H1 (cell line): ENCODE data around the gene EEPD1. TPM values are rescaled to one million over a fixed set of nuclear protein-coding genes. Genes with fewer than 3 reads are reported as not detected.

Experiments used
- CTCF ChIA-PET: fragments of 300-600 bp; sonication (Branson Sonifier 250); formaldehyde crosslinking; loops from one replicate; lab custom pipeline; 2021; ENCODE audit not compliant: partially characterized antibody; lab: Charles Lee
- POLR2A ChIA-PET: fragments of 300-600 bp; sonication (Branson Sonifier 250); formaldehyde crosslinking; loops from one replicate; lab custom pipeline; 2021; ENCODE audit warnings: inconsistent platforms; ENCODE audit not compliant: partially characterized antibody; lab: Charles Lee
- DNase-seq, 2 experiments: peaks; one replicate each; pipeline versions ENCODE4 v3.0.0 to v3.0.0-alpha.2; 2010 to 2022; ENCODE audit warnings: low spot score in 2 of 2, low read depth in 1 of 2, mixed read lengths in 1 of 2
- FAIRE-seq: peaks from 2 replicates; lab custom pipeline; 2011; peaks lifted over from hg19 to GRCh38; lab: Jason Lieb, UNC
- H2AFZ ChIP-seq: 2 replicates; pipeline ENCODE4 v1.8.1; 2012; ENCODE audit warnings: low read length, inconsistent platforms
- H2AK5ac ChIP-seq: 2 replicates; pipeline ENCODE4 v1.6.1; 2013; ENCODE audit warnings: low read depth, low read length
- H2BK120ac ChIP-seq: replicated peaks from 2 replicates; pipeline ENCODE3; 2013; ENCODE audit warnings: low read depth, low read length, inconsistent platforms
- H2BK12ac ChIP-seq: 2 replicates; pipeline ENCODE4 v1.6.1; 2013; ENCODE audit warnings: low read depth, low read length
- H2BK15ac ChIP-seq: 2 replicates; pipeline ENCODE4 v1.6.1; 2013; ENCODE audit warnings: low read length
- H2BK20ac ChIP-seq: 2 replicates; pipeline ENCODE4 v1.6.1; 2013; ENCODE audit warnings: low read length
- H2BK5ac ChIP-seq: 2 replicates; pipeline ENCODE4 v1.6.1; 2013; ENCODE audit warnings: low read depth, low read length
- H3K14ac ChIP-seq: 2 replicates; pipeline ENCODE4 v1.6.1; 2013; ENCODE audit warnings: inconsistent platforms; ENCODE audit not compliant: insufficient read length
- H3K18ac ChIP-seq: 2 replicates; pipeline ENCODE4 v1.6.1; 2013; ENCODE audit warnings: low read length; ENCODE audit errors: extremely low read depth
- H3K23ac ChIP-seq: 2 replicates; pipeline ENCODE4 v1.6.1; 2013; ENCODE audit warnings: inconsistent platforms; ENCODE audit not compliant: insufficient read length
- H3K23me2 ChIP-seq: 2 replicates; pipeline ENCODE4 v1.6.1; 2013; ENCODE audit warnings: low read depth, low read length
- H3K27ac ChIP-seq: 2 replicates; pipeline ENCODE4 v1.6.1; 2011; ENCODE audit warnings: low read depth, low read length, inconsistent platforms
- H3K27me3 ChIP-seq, 4 experiments: replicated peaks in 1 of 4; 1 replicate in 1 of 4; 2 replicates in 3 of 4; pipeline versions ENCODE4 v1.6.1 to v1.8.1; 2011 to 2013; ENCODE audit warnings: low read length in 3 of 4, mild to moderate bottlenecking in 3 of 4, inconsistent platforms in 2 of 4, mixed read lengths in 2 of 4, moderate library complexity in 1 of 4; ENCODE audit not compliant: control insufficient read depth in 3 of 4, insufficient read depth in 3 of 4; ENCODE audit errors: extremely low read depth in 1 of 4
- H3K36me3 ChIP-seq, 4 experiments: 2 replicates each; pipeline versions ENCODE4 v1.6.1 to v1.8.1; 2011 to 2013; ENCODE audit warnings: mild to moderate bottlenecking in 4 of 4, low read length in 3 of 4, moderate library complexity in 2 of 4, control low read depth in 1 of 4, inconsistent platforms in 1 of 4; ENCODE audit not compliant: insufficient read depth in 4 of 4, control insufficient read depth in 2 of 4
- H3K4ac ChIP-seq: replicated peaks from 2 replicates; pipeline ENCODE3; 2013; ENCODE audit warnings: low read length, low read depth, mixed read lengths, inconsistent platforms; ENCODE audit not compliant: insufficient read length
- H3K4me1 ChIP-seq, 4 experiments: replicated peaks in 1 of 4; 1 replicate in 1 of 4; 2 replicates in 3 of 4; pipeline versions ENCODE4 v1.6.1 to v1.8.1; 2011 to 2013; ENCODE audit warnings: low read length in 3 of 4, inconsistent platforms in 2 of 4, mixed read lengths in 1 of 4; ENCODE audit not compliant: insufficient read depth in 4 of 4, control insufficient read depth in 3 of 4
- H3K4me2 ChIP-seq, 2 experiments: 2 replicates each; pipeline versions ENCODE4 v1.6.1 to v1.8.1; 2011 to 2013; ENCODE audit warnings: low read depth in 2 of 2, low read length in 2 of 2, control low read depth in 1 of 2, inconsistent platforms in 1 of 2, mild to moderate bottlenecking in 1 of 2; ENCODE audit not compliant: insufficient read depth in 1 of 2
- H3K4me3 ChIP-seq, 4 experiments: fragments of 200-600, 300-600 bp in 1 of 4; sonication (generic), shearing (Covaris generic), sonication (Bioruptor Twin) in 1 of 4; 2 replicates each; pipeline versions ENCODE4 v1.5.1 to v1.8.1; 2011 to 2016; ENCODE audit warnings: low read length in 4 of 4, low read depth in 3 of 4, control low read depth in 2 of 4, inconsistent platforms in 2 of 4, mild to moderate bottlenecking in 2 of 4, mixed read lengths in 1 of 4, moderate library complexity in 1 of 4; ENCODE audit not compliant: insufficient read depth in 2 of 4; ENCODE audit errors: extremely low read depth in 1 of 4
- H3K56ac ChIP-seq: replicated peaks from 2 replicates; pipeline ENCODE3; 2013; ENCODE audit warnings: low read depth, mild to moderate bottlenecking, mixed read lengths, low read length, inconsistent platforms; ENCODE audit not compliant: insufficient read length
- H3K79me1 ChIP-seq: 2 replicates; pipeline ENCODE4 v1.6.1; 2013; ENCODE audit warnings: low read depth, low read length, control low read depth
- H3K79me2 ChIP-seq, 2 experiments: 2 replicates each; pipeline versions ENCODE4 v1.6.1 to v1.8.1; 2012 to 2013; ENCODE audit warnings: low read length in 2 of 2, mild to moderate bottlenecking in 2 of 2, inconsistent platforms in 1 of 2; ENCODE audit not compliant: insufficient read depth in 2 of 2, control insufficient read depth in 1 of 2
- H3K9ac ChIP-seq, 4 experiments: replicated peaks in 1 of 4; 1 replicate in 1 of 4; 2 replicates in 3 of 4; pipeline versions ENCODE4 v1.6.1 to v1.8.1; 2011 to 2013; ENCODE audit warnings: low read depth in 3 of 4, low read length in 3 of 4, control low read depth in 2 of 4, mild to moderate bottlenecking in 2 of 4, moderate library complexity in 2 of 4, inconsistent platforms in 1 of 4; ENCODE audit errors: extremely low read depth in 1 of 4
- H3K9me3 ChIP-seq, 2 experiments: 2 replicates each; pipeline versions ENCODE4 v1.6.1 to v1.8.1; 2012 to 2013; ENCODE audit warnings: mild to moderate bottlenecking in 2 of 2, moderate library complexity in 2 of 2, control low read depth in 1 of 2, inconsistent platforms in 1 of 2, low read depth in 1 of 2, low read length in 1 of 2, mixed read lengths in 1 of 2; ENCODE audit not compliant: insufficient read depth in 2 of 2
- H4K20me1 ChIP-seq, 2 experiments: replicated peaks in 1 of 2; 2 replicates each; pipeline versions ENCODE3 to v1.8.1; 2011 to 2013; ENCODE audit warnings: inconsistent platforms in 2 of 2, low read length in 2 of 2, mild to moderate bottlenecking in 1 of 2; ENCODE audit not compliant: insufficient read depth in 2 of 2, control insufficient read depth in 1 of 2
- H4K5ac ChIP-seq: 2 replicates; pipeline ENCODE4 v1.6.1; 2013; ENCODE audit warnings: low read length, low read depth, mixed read lengths, inconsistent platforms; ENCODE audit not compliant: insufficient read length
- H4K8ac ChIP-seq: 2 replicates; pipeline ENCODE4 v1.8.0; 2013; ENCODE audit warnings: mild to moderate bottlenecking, moderate library complexity, low read length, inconsistent platforms; ENCODE audit not compliant: insufficient read depth; ENCODE audit errors: extremely low read depth
- H4K91ac ChIP-seq: replicated peaks from 2 replicates; pipeline ENCODE3; 2013; ENCODE audit warnings: low read length, mixed read lengths, inconsistent platforms; ENCODE audit not compliant: insufficient read length
- ASH2L ChIP-seq: fragments of 200-600, 300-600 bp; sonication (generic); IDR thresholded peaks from one replicate; pipeline ENCODE4 v1.7.1; 2017; ENCODE audit warnings: low read length
- CBX8 ChIP-seq: fragments of 300-800, 300-1000 bp; sonication (generic); IDR thresholded peaks from 2 replicates; pipeline ENCODE4 v1.7.1; 2016; ENCODE audit warnings: low read depth, low read length, borderline replicate concordance
- CEBPB ChIP-seq: IDR thresholded peaks from 2 replicates; pipeline ENCODE4 v1.6.1; 2012; ENCODE audit warnings: low read depth, low read length
- EP300 ChIP-seq, 2 experiments: IDR thresholded peaks; 1 replicate in 1 of 2; 2 replicates in 1 of 2; pipeline ENCODE4 v1.6.1; 2011 to 2012; ENCODE audit warnings: low read depth in 2 of 2, low read length in 2 of 2, mild to moderate bottlenecking in 2 of 2, borderline replicate concordance in 1 of 2, inconsistent platforms in 1 of 2, moderate library complexity in 1 of 2
- NANOG ChIP-seq: IDR thresholded peaks from 2 replicates; pipeline ENCODE4 v1.6.1; 2011; ENCODE audit warnings: low read length, low read depth, mild to moderate bottlenecking, inconsistent platforms; ENCODE audit not compliant: insufficient read depth, poor library complexity, severe bottlenecking
- PHF8 ChIP-seq: fragments of 200-600 bp; sonication (generic); conservative IDR thresholded peaks from 2 replicates; pipeline ENCODE4 v1.7.1; 2012; ENCODE audit warnings: low read depth, mild to moderate bottlenecking, inconsistent platforms, low read length, moderate library complexity
- POU5F1 ChIP-seq: IDR thresholded peaks from 2 replicates; pipeline ENCODE4 v1.6.1; 2011; ENCODE audit warnings: low read depth, mild to moderate bottlenecking, low read length, moderate library complexity
- RAD21 ChIP-seq, 2 experiments: IDR thresholded peaks in 1 of 2; conservative IDR thresholded peaks in 1 of 2; 2 replicates each; pipeline ENCODE4 v1.6.1; 2011; ENCODE audit warnings: low read depth in 2 of 2, low read length in 2 of 2, improper control_type of control experiment in 1 of 2, inconsistent platforms in 1 of 2, mild to moderate bottlenecking in 1 of 2, moderate library complexity in 1 of 2
- RNF2 ChIP-seq: fragments of 200-900, 300-1000 bp; sonication (generic); IDR thresholded peaks from 2 replicates; pipeline ENCODE4 v1.7.1; 2016; ENCODE audit warnings: borderline replicate concordance, low read depth, mild to moderate bottlenecking, antibody characterized with exemption, low read length; ENCODE audit not compliant: poor library complexity, severe bottlenecking; ENCODE audit errors: missing control alignments
- SAP30 ChIP-seq: fragments of 300-600 bp; sonication (generic); IDR thresholded peaks from 2 replicates; pipeline ENCODE4 v1.7.1; 2012; ENCODE audit warnings: low read length, moderate library complexity, mild to moderate bottlenecking, inconsistent platforms; ENCODE audit not compliant: insufficient read depth, insufficient replicate concordance
- SIN3A ChIP-seq, 2 experiments: IDR thresholded peaks in 1 of 2; conservative IDR thresholded peaks in 1 of 2; 2 replicates each; pipeline ENCODE4 v1.6.1; 2011 to 2012; ENCODE audit warnings: low read length in 2 of 2, improper control_type of control experiment in 1 of 2, low read depth in 1 of 2, mild to moderate bottlenecking in 1 of 2
- SP4 ChIP-seq: IDR thresholded peaks from 2 replicates; pipeline ENCODE4 v1.6.1; 2012; ENCODE audit warnings: low read length, inconsistent platforms
- TBP ChIP-seq: IDR thresholded peaks from 2 replicates; pipeline ENCODE4 v1.6.1; 2011; ENCODE audit warnings: low read depth, low read length, improper control_type of control experiment
- WGBS, 2 experiments: shearing (Covaris generic) in 1 of 2; methylation state at CpG; one replicate each; pipeline versions ENCODE4 v1.1.6 to v1.1.7; 2013 to 2015; ENCODE audit warnings: low lambda C conversion rate in 2 of 2, mixed read lengths in 2 of 2, inconsistent platforms in 1 of 2, low coverage in 1 of 2, missing lambda C conversion rate in 1 of 2; ENCODE audit not compliant: insufficient replicate concordance in 2 of 2, insufficient coverage in 1 of 2, insufficient read length in 1 of 2; ENCODE audit errors: extremely low coverage in 1 of 2, missing lambda C conversion rate in 1 of 2; 5-methylcytosine and 5-hydroxymethylcytosine counted together
- polyA plus RNA-seq, 7 experiments: library from polyadenylated mRNA; depleted of rRNA in 3 of 7; stranded (reverse) in 5 of 7; unstranded in 2 of 7; fragments of >200 nt in 5 of 7; fragments of 200-250 nt in 2 of 7; gene quantifications; 1 replicate in 5 of 7; 2 replicates in 1 of 7; 4 replicates in 1 of 7; pipeline versions ENCODE4 v1.2.1 to v1.2.3, GENCODE V29; 2011 to 2013; ENCODE audit warnings: missing spikeins in 2 of 7, mixed read lengths in 2 of 7
- total RNA-seq: library from RNA; stranded (reverse); fragmentation: NEBNext Ultra II Directional; extraction: Animal tissue kit (Norgen Biotek cat#: 25700); gene quantifications from 2 replicates; pipeline ENCODE4 v1.2.1, GENCODE V29; 2021

Gene EEPD1
- total and polyA plus RNA-seq, 2 of the 8 experiments (the other 6 are each of a cell fraction or from before 2014, with no cell fraction given) = 3.1 to 7.8 TPM

DNA sequence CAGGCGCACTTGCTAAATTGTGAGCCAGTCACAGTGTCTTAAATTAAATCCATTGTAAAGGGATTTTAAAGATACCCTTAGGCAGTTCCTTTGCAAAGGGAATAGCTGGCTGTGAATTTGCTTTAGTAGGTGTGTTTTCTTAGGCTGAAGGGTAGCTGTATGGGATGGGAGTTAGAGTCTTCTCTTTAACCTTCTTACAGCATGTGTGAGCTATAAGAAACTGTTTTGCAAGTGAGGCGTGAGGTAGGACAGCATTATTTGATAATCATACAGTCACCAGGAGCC is 5.2 kb downstream of the EEPD1 start:
- H3K27me3 ChIP-seq = peaks cover 0 to 8% (median under 1%) of the 10 kb centered on the region in 4 experiments; a peak in 3 of 7 replicates
- H3K14ac ChIP-seq = no peak overlapping the region
- H3K4me2 ChIP-seq = no peak overlapping the region
- 91% methylated on average over 2 of the region's 2 CpGs; no CpG with 5 or more reads in 1 of the 2 experiments for WGBS, 2 experiments
- no peak overlapping the region for H2AFZ ChIP-seq
- H3K23me2 ChIP-seq = peaks cover 4% of the 10 kb centered on the region; the same call in 1 of the 2 replicates
- H2BK5ac ChIP-seq = no peak overlapping the region
- H3K27ac ChIP-seq = no peak overlapping the region
- H3K9ac ChIP-seq = no peak overlapping the region
- H3K4me1 ChIP-seq = peaks cover 2 to 14% (median 9%) of the 10 kb centered on the region in 4 experiments; a peak in 6 of 7 replicates
- H3K79me2 ChIP-seq = peaks cover 0 to 12% of the 10 kb centered on the region in 2 experiments; a peak in 1 of 4 replicates
- FAIRE-seq (no peak), DNase-seq (no peak)
- H4K91ac ChIP-seq = no peak overlapping the region
- H3K56ac ChIP-seq = no peak overlapping the region
- no peak overlapping the region for H2BK12ac ChIP-seq
- H4K20me1 ChIP-seq = peaks cover 10% of the 10 kb centered on the region in 2 experiments
- H2BK120ac ChIP-seq = no peak overlapping the region
- CTCF ChIA-PET = interaction anchor here (1.0 to 1.2 kb wide), 2 partner anchors 9 to 139 kb away, joined by 3 read pairs; no protein-coding TSS in a partner anchor
- H3K79me1 ChIP-seq = peaks cover 3% of the 10 kb centered on the region
- no peak overlapping the region for H4K8ac ChIP-seq
- H3K18ac ChIP-seq = no peak overlapping the region
- H2BK20ac ChIP-seq = no peak overlapping the region
- POLR2A ChIA-PET = no interaction called here
- H2BK15ac ChIP-seq = no peak overlapping the region
- no peak overlapping the region for H3K4me3 ChIP-seq
- H3K23ac ChIP-seq = no peak overlapping the region
- H3K36me3 ChIP-seq = no peaks in the 10 kb centered on the region
- H3K4ac ChIP-seq = no peak overlapping the region
- H2AK5ac ChIP-seq = no peak overlapping the region
- no peak overlapping the region for H4K5ac ChIP-seq
- H3K9me3 ChIP-seq = no peaks in the 10 kb centered on the region
- TF ChIP-seq CBX8 = no peak
- no peak for TF ChIP-seq TBP
- TF ChIP-seq NANOG = no peak
- no peak for TF ChIP-seq SP4
- no peak for TF ChIP-seq SIN3A (conservative IDR thresholded peaks at IDR 0.05 in 1 of 2, IDR thresholded peaks at IDR 0.05 in 1 of 2; ENCODE audit: low read depth in 1 of 2, low read length in 2 of 2)
- no peak for TF ChIP-seq POU5F1
- TF ChIP-seq PHF8 = no peak
- no peak for TF ChIP-seq RNF2
- TF ChIP-seq RAD21 (IDR thresholded peaks at IDR 0.05 in 1 of 2, conservative IDR thresholded peaks at IDR 0.05 in 1 of 2; ENCODE audit: low read depth in 2 of 2, low read length in 2 of 2) = no peak
- no peak for TF ChIP-seq SAP30
- no peak for TF ChIP-seq ASH2L
- TF ChIP-seq EP300 (IDR thresholded peaks at IDR 0.05; ENCODE audit: borderline replicate concordance in 1 of 2, low read depth in 2 of 2, low read length in 2 of 2) = no peak
- TF ChIP-seq CEBPB = no peak
